22Rv1 (cell line): ENCODE data around the gene PICALM.

Source experiments
- H3K27ac ChIP-seq: fragments of 450-650 bp; 2 replicates; pipeline ENCODE4 v1.5.1; 2017
- ZFX ChIP-seq: fragments of 450-650 bp; IDR thresholded peaks from 2 replicates; pipeline ENCODE4 v1.6.1; 2017; ENCODE audit warnings: antibody characterized with exemption, borderline replicate concordance
- TF ChIP-seq, protein P1 (sequence below): fragments of 450-650 bp; IDR thresholded peaks from 2 replicates; pipeline ENCODE4 v1.5.1; 2017; ENCODE audit warnings: mild to moderate bottlenecking

Gene PICALM, protein sequence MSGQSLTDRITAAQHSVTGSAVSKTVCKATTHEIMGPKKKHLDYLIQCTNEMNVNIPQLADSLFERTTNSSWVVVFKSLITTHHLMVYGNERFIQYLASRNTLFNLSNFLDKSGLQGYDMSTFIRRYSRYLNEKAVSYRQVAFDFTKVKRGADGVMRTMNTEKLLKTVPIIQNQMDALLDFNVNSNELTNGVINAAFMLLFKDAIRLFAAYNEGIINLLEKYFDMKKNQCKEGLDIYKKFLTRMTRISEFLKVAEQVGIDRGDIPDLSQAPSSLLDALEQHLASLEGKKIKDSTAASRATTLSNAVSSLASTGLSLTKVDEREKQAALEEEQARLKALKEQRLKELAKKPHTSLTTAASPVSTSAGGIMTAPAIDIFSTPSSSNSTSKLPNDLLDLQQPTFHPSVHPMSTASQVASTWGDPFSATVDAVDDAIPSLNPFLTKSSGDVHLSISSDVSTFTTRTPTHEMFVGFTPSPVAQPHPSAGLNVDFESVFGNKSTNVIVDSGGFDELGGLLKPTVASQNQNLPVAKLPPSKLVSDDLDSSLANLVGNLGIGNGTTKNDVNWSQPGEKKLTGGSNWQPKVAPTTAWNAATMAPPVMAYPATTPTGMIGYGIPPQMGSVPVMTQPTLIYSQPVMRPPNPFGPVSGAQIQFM

DNA sequence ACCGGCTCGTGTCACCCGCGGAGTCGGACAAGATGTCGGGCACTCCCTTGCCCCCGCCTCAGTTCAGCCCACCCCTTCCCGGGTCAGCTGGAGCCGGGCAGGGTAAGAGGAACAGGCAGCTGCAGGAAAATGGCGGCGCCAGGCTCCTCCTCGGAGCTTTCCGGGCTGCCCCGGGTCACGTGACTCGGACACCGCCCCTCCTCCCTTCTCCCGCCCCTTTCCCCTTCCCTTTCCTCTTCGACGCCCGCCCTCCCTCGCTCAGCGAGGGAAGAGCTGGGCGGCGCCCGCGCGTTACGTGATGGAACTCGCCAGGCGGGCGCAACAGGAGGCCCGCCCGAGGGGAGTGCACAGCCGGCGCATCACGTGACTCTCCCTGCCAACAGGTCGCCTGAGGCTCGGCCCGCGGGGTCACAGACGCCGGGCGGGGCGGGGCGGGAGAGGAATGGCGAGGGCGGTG is at the start of gene PICALM:
PICALM (minus strand) TSS at position 134 of the 457 bp plus-strand sequence. CDS start 304 bp downstream, outside the sequence.
- no peak for TF ChIP-seq ZFX
- TF ChIP-seq, protein P1, sequence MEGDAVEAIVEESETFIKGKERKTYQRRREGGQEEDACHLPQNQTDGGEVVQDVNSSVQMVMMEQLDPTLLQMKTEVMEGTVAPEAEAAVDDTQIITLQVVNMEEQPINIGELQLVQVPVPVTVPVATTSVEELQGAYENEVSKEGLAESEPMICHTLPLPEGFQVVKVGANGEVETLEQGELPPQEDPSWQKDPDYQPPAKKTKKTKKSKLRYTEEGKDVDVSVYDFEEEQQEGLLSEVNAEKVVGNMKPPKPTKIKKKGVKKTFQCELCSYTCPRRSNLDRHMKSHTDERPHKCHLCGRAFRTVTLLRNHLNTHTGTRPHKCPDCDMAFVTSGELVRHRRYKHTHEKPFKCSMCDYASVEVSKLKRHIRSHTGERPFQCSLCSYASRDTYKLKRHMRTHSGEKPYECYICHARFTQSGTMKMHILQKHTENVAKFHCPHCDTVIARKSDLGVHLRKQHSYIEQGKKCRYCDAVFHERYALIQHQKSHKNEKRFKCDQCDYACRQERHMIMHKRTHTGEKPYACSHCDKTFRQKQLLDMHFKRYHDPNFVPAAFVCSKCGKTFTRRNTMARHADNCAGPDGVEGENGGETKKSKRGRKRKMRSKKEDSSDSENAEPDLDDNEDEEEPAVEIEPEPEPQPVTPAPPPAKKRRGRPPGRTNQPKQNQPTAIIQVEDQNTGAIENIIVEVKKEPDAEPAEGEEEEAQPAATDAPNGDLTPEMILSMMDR = no peak
- H3K27ac ChIP-seq = peak within 1 kb of the TSS; percentile 72

DNA sequence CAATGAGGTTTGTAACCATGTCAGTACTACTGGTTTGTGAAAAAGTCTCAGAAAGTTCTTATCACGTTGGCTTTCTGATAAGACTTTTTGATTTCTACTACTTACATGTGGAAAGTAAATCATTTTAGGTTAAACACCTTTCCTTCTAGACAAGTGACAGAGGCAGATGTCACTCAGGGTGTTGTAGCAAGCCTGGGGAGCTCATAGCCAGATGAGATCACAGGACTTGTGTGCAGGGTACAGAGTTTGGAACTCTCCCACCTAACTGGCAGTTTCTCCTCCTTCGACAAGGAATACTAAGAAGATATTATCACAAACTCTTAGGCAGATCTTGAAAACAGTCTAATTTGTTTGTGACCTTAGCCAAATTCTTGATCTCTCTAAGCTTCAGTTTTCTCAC is 49.4 kb upstream of the PICALM start:
- H3K27ac ChIP-seq = no peak overlapping the region
- TF ChIP-seq ZFX = no peak
- TF ChIP-seq, protein P1 = no peak

DNA sequence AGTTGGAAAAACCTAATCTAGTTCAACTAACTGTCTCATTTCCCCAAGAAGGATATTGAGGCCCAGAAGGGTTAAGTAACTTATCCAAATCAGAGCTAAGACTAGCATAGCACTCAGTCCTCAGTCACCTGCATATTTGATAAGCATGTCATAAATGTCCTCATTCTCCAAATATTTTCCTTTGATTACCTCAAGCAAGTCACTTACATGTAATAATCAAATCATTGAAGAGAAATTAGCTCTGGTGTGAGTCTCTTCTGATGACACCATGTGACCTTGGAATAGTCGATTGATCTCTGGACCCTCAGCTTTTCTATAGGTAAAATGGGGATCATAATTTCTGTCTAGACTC is 48.8 kb upstream of the PICALM start:
- TF ChIP-seq, protein P1 = no peak
- TF ChIP-seq ZFX = no peak
- no peak overlapping the region for H3K27ac ChIP-seq

DNA sequence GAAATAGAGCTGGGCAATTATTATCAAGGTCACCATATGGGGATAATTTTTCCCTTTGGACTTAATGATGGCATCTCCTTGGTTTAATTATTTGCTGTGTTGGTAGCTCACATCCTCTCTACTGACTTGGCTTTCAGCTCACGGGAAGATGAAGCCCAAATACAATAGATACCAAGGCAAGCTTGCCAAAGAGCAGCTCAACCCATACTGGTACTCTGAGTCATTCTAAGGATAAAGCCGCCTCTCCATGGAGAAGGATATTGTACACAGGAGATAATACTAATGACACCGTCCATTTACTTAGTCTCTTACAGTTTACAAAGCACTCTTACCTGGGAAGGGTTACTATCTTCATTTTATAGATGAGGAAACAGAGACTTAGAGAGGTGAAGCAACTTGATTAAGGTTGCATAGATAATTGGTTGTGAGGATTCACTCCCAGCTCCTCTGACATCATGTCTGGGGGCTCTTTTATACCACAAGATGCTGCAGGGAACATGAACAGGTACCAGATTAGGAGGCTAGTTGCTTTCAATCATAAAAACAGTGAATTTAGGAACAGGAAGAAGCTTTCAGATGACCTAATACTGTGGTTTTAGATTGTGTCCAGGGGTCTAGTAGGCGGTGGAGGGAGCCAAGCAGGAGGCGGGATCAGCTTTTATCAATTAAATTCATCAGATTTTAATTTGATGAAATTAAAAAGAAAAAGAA is 48.3 kb upstream of the PICALM start:
- no peak for TF ChIP-seq ZFX
- TF ChIP-seq, protein P1 = no peak
- H3K27ac ChIP-seq = no peak overlapping the region

DNA sequence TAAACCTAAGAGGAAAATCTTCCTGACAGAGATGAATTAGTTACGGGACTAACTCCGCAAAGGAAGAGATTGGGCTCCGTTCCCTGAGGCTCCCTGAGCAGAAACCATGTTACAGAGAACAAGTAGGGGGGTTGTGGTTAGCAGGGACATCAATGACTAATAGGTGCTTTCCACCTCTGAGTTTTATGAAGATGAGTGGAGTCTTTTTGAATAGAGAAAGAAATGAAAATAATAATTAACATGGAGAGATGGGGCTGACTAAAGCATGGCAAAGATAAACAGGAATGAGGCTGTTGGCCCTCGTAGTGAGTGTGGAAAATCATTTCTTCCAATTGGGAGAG is 47.5 kb upstream of the PICALM start:
- no peak overlapping the region for H3K27ac ChIP-seq
- TF ChIP-seq ZFX = no peak
- TF ChIP-seq, protein P1 = no peak

DNA sequence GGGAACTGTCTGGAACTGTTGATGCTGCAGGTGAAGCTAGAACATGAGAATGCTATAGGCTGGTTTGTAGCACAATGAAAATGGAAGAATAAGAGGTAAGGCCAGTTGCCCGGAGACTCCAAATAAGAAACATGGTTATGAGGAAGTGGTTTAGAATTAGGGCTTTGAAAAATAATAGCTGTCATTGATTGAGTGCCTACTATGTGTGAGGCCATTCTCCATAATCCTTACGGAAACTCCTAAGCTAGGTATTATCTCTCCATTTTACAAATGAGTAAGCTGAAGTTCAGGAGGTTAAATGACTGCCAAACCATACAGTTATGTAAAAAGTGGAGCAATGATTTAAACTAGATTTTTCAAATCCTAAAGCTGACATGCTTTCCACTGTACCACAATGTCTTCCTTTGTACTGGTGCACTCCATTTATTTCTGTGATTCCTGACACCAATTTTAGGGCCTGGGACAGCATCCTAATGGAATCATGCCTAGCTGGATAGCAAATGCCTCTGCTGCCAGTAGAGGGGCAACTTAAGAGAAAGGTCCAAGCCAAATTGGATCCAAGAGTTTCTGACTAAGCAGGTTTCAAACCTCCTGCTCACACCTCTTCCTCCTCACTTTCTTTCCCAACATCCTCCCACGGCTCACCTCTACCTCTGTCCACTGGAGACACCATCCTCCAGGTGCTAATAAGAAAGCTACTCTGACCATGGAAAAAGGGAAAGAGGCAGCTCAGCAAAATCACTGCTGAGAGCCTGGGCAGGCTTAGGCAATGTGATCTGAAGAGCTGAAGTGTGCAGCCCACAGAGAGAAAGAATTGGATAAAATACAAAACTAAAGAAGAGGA is 46.9 kb upstream of the PICALM start:
- H3K27ac ChIP-seq = no peak overlapping the region
- TF ChIP-seq, protein P1 = no peak
- no peak for TF ChIP-seq ZFX
